Measurements from ENCODE around the gene CCDC60.
A peak's percentile ranks its signal among the peaks of the same experiment; 100 is the strongest.

The CCDC60 gene

GRCh38 chr12:119334430-119335170, at the start of gene CCDC60:
Gene CCDC60, plus strand, starts transcription at chr12:119334729. Its CDS starts 448 bp downstream, at chr12:119335177.
- TF ChIP-seq ZNF565 (CRISPR knock-in tag; conservative IDR thresholded peaks at IDR 0.05; ENCODE audit: low read depth) (no peak), CREB5 (CRISPR knock-in tag; IDR thresholded peaks at IDR 0.05; ENCODE audit: low read depth) (no peak), CSDC2 (CRISPR knock-in tag; IDR thresholded peaks at IDR 0.05) (no peak), TOX (CRISPR knock-in tag; IDR thresholded peaks at IDR 0.05; ENCODE audit: borderline replicate concordance) (no peak), TCF4 (CRISPR knock-in tag; IDR thresholded peaks at IDR 0.05; ENCODE audit: borderline replicate concordance) (no peak), RARB (CRISPR knock-in tag; IDR thresholded peaks at IDR 0.05) (no peak), ZFP3 (CRISPR knock-in tag; IDR thresholded peaks at IDR 0.05) (no peak), ZC3H10 (CRISPR knock-in tag; IDR thresholded peaks at IDR 0.05) (no peak), ISL1 (CRISPR knock-in tag; IDR thresholded peaks at IDR 0.05) (no peak)
- TF ChIP-seq, protein P1, sequence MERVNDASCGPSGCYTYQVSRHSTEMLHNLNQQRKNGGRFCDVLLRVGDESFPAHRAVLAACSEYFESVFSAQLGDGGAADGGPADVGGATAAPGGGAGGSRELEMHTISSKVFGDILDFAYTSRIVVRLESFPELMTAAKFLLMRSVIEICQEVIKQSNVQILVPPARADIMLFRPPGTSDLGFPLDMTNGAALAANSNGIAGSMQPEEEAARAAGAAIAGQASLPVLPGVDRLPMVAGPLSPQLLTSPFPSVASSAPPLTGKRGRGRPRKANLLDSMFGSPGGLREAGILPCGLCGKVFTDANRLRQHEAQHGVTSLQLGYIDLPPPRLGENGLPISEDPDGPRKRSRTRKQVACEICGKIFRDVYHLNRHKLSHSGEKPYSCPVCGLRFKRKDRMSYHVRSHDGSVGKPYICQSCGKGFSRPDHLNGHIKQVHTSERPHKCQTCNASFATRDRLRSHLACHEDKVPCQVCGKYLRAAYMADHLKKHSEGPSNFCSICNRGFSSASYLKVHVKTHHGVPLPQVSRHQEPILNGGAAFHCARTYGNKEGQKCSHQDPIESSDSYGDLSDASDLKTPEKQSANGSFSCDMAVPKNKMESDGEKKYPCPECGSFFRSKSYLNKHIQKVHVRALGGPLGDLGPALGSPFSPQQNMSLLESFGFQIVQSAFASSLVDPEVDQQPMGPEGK (CRISPR knock-in tag; IDR thresholded peaks at IDR 0.05; ENCODE audit: borderline replicate concordance): no peak
- TF ChIP-seq, protein P2, sequence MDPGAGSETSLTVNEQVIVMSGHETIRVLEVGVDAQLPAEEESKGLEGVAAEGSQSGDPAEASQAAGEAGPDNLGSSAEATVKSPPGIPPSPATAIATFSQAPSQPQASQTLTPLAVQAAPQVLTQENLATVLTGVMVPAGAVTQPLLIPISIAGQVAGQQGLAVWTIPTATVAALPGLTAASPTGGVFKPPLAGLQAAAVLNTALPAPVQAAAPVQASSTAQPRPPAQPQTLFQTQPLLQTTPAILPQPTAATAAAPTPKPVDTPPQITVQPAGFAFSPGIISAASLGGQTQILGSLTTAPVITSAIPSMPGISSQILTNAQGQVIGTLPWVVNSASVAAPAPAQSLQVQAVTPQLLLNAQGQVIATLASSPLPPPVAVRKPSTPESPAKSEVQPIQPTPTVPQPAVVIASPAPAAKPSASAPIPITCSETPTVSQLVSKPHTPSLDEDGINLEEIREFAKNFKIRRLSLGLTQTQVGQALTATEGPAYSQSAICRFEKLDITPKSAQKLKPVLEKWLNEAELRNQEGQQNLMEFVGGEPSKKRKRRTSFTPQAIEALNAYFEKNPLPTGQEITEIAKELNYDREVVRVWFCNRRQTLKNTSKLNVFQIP (CRISPR knock-in tag; IDR thresholded peaks at IDR 0.05; ENCODE audit: borderline replicate concordance, low read depth): no peak
- ATAC-seq: no peak

GRCh38 chr12:119288576-119288975, 46.0 kb upstream of the CCDC60 start:
- no peak; the same call in 2 of the 3 replicates for ATAC-seq
- TF ChIP-seq TSHZ2 (CRISPR knock-in tag; IDR thresholded peaks at IDR 0.05): peak; percentile 60; the same call in 1 of the 2 replicates
- TF ChIP-seq ISL1 (CRISPR knock-in tag; IDR thresholded peaks at IDR 0.05): 0 out of 2 replicates have a peak, but pooled peaks have one; percentile 11
- no peak for TF ChIP-seq TOX (CRISPR knock-in tag; IDR thresholded peaks at IDR 0.05; ENCODE audit: borderline replicate concordance)
- peak; percentile 66 for TF ChIP-seq TCF4 (CRISPR knock-in tag; IDR thresholded peaks at IDR 0.05; ENCODE audit: borderline replicate concordance)

DNA sequence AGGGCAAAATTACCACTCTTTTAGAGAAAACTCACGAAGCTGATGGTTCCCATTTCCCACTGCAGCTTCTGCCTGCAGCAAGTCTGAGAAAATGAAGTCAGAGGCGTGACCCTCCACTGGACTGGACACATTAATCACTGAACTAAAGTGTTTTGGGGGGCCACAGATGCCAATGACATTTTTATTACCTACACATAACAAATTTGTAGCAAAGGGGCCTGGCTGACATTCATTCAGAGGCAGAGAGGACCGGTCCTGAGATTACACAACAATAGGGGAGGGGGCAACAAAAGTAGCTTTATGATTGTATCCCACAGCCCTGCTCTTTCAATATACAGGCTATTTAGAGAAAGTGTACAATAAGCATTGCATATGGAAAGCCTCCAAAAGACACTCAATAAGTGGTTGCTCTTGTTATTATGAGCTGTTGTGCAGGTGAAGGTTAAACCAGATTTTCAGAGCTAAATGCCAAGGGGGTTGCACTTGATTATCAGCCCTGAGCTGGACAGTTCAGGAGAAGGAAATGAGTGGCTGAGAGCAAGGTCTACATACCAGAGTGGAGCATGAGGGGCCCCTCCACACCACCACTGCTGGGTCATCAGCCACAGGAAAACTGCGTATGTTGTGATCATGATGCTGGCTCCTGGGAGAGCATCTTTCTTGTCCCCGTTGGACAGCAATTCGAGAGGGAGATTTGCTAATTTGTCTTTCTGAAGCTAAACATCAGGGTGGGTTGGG, 41.5 kb upstream of the CCDC60 start:
- ATAC-seq: no peak
- TF ChIP-seq OSR1 (CRISPR knock-in tag; IDR thresholded peaks at IDR 0.05) (no peak), ZNF70 (CRISPR knock-in tag; IDR thresholded peaks at IDR 0.05) (no peak), ARNTL (CRISPR knock-in tag; IDR thresholded peaks at IDR 0.05; ENCODE audit: borderline replicate concordance, low read depth) (no peak), TSHZ2 (CRISPR knock-in tag; IDR thresholded peaks at IDR 0.05) (no peak), ESRRG (CRISPR knock-in tag; IDR thresholded peaks at IDR 0.05) (no peak), RARB (CRISPR knock-in tag; IDR thresholded peaks at IDR 0.05) (no peak), CSDC2 (CRISPR knock-in tag; IDR thresholded peaks at IDR 0.05) (no peak), ZC3H10 (CRISPR knock-in tag; IDR thresholded peaks at IDR 0.05) (no peak), ZNF8 (CRISPR knock-in tag; IDR thresholded peaks at IDR 0.05) (no peak)
- TF ChIP-seq, protein P3, sequence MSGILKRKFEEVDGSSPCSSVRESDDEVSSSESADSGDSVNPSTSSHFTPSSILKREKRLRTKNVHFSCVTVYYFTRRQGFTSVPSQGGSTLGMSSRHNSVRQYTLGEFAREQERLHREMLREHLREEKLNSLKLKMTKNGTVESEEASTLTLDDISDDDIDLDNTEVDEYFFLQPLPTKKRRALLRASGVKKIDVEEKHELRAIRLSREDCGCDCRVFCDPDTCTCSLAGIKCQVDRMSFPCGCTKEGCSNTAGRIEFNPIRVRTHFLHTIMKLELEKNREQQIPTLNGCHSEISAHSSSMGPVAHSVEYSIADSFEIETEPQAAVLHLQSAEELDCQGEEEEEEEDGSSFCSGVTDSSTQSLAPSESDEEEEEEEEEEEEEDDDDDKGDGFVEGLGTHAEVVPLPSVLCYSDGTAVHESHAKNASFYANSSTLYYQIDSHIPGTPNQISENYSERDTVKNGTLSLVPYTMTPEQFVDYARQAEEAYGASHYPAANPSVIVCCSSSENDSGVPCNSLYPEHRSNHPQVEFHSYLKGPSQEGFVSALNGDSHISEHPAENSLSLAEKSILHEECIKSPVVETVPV (CRISPR knock-in tag; IDR thresholded peaks at IDR 0.05): no peak

All from SK-N-SH treated with all-trans-retinoic acid at 6 μM for 48 hours (cell line).